GM12874 (cell line): ENCODE measurements around the gene PTPDC1.

Experiments used
- TF ChIP-seq, protein P1 (sequence below): IDR thresholded peaks from 2 replicates; pipeline ENCODE4 v1.5.1; 2011; ENCODE audit warnings: low read depth, mild to moderate bottlenecking, control low read depth, low read length, moderate library complexity; ENCODE audit not compliant: insufficient read depth

Gene PTPDC1

DNA sequence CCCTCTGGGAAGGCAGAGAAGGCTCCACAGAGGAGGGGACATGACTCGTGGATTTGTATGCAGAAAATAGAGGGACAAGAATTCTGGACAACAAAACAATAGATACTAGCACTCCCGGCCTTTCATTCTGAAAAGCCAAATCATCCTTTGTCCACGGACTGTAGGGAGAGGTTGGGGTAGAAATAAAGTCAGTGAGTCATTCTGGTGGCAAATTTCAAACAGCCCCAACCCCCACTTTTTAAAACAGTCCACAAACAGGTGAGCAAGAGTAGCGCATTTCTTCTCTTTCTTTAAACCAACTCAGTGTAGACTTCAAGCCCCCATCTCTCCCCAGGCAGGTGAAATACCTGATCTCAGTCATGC is 56.1 kb downstream of the PTPDC1 start:
- TF ChIP-seq, protein P1, sequence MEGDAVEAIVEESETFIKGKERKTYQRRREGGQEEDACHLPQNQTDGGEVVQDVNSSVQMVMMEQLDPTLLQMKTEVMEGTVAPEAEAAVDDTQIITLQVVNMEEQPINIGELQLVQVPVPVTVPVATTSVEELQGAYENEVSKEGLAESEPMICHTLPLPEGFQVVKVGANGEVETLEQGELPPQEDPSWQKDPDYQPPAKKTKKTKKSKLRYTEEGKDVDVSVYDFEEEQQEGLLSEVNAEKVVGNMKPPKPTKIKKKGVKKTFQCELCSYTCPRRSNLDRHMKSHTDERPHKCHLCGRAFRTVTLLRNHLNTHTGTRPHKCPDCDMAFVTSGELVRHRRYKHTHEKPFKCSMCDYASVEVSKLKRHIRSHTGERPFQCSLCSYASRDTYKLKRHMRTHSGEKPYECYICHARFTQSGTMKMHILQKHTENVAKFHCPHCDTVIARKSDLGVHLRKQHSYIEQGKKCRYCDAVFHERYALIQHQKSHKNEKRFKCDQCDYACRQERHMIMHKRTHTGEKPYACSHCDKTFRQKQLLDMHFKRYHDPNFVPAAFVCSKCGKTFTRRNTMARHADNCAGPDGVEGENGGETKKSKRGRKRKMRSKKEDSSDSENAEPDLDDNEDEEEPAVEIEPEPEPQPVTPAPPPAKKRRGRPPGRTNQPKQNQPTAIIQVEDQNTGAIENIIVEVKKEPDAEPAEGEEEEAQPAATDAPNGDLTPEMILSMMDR, result no peak

DNA sequence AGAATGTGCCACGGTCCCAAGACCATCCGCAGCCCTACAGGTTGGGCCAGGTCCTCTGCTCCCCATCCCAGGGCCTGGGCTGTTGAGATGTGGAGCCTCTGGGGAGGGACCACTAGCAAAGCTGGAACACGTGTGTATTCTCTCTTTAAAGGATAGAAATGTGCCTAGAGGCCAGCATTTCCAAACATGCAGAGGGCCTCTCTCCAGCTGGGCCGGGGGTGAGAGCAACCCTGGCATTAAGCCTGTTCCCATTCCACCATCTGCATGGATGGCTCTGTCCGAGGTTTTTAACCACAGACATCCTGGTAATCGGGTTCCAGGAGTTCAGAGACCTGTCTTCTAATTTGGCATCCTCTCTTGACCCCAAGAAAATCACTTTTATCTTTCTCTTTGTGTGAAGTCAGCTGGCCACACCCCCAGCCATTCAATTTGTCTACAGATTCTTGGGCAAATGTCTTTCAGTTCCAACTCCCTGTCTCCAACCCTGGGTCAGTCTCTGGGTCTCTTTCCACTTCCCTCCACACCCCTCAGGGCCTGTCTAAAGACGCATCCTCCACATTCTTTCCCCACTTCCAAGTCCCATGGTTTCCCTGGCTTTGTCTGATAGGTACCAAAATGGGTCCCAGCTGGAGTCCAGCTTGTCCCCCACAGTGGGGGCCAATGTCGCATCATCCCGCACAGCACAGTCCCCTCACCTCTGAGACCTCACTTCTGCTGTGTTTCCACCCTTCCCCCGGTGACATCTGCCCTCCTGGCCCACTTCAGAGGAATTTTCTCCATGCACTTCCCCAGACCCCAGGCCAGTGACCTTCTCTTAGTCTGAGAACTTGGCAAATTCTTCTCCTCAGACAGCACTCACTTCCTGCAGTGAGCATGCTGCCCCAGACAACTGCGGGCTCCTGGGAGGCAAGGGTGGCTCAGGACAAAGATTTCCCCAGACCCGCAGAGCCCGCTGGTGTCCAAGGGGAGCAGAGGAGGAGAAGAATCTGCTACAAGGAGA is 56.8 kb downstream of the PTPDC1 start:
- TF ChIP-seq, protein P1, result no peak

DNA sequence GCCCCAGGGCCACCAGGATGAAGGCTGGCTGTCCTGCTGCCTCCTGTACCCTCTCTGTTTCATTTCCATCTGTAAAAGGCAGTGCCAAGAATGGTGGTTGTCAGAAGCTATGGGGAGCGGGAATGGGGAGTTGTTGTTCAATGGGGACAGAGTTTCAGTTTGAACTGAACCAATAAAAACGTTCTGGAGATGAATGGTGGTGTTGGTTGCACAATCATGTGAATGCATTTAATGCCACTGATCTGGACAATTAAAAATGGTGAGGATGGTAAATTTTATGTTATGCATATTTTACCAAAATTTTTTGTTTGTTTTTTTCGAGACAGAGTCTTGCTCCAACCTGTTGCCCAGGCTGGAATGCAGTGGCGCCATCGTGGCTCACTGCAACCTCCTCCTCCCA is 58.1 kb downstream of the PTPDC1 start:
- TF ChIP-seq, protein P1, result no peak

DNA sequence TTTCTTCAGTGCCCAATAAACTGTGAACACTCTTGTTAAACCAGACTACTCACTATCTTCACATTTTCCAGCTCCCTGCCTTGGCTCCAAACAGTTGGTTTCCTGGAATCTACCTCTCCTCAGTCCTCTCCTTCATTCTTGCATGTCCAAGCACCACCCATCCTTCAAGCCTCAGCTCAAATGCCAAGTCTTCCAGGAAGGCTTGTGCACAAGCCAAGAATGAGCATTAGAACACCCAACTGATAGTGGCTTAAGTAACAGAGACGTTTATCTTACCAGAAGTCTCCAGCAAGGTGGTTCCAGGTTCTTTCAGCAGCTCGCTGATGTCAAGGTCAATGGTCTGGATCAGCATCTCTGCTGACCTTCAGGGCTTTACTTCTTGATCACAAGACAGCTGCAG is 60.1 kb downstream of the PTPDC1 start:
- TF ChIP-seq, protein P1, result no peak

DNA sequence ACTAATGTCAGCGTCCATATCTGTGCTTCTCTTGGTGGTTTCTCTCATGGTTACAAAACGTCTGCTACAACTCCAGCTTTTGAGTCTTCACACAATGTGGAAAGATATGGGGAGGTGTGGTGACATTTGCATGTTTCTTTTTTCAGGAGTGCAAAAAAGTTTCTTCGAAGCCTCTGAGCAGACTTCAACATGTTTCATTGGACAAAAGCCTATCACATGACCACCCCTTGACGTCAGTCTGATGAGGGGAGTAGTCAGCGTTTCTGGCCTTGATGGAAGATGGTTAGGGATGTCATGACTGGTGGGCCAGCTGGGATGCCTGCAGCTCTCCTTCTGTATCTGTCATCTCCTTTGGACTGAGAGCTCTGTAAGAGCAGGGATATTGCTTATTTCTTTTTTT is 61.4 kb downstream of the PTPDC1 start:
- TF ChIP-seq, protein P1, result no peak

DNA sequence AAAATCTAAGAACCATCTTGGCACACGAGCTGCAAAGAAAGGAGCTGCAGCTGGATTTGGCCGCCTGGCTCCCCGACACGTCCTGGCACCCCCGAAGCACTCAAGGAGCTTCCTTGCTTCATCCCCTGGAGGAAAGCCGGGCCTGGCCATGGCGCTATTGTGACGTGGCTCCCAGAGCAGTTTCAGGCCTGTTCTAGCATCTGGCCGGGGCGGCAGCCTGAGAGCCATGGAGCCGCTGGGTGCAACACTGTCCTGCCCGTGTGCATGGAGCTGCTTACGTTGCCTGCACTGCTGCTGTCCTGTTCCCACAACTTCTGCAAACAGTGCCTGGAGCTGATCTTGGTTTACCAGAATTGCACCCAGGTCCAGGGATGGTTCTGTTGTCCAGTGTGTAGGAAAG is 63.5 kb downstream of the PTPDC1 start:
- TF ChIP-seq, protein P1, result no peak

DNA sequence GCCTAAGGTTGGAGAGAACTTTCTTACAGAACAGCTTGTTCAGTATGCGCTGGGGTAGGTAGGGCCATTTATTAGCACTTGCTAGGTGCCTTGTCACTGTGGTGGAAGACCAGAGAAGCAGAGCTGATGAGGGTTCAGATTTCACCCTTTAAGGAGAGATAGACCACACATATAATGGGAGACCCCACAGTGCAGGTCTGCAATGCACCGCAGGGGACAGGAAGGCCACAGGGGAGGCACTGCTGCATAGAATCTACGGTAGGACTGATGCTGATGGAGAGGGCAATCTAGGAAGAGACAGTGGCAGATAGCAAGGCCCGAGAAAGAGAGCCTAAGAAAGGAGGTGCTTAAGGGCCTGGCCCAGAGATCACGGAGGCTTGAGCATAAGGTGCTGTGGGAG is 64.2 kb downstream of the PTPDC1 start:
- TF ChIP-seq, protein P1, result no peak
